Spleen (tissue), 7 donors: ENCODE data around the gene ATP6V0B.

Source experiments
- CTCF ChIP-seq, 11 experiments: fragments of 200-600 bp in 7 of 11; fragments of 450-650 bp in 4 of 11; sonication (generic) in 4 of 11; IDR thresholded peaks in 8 of 11; conservative IDR thresholded peaks in 3 of 11; 1 replicate in 7 of 11; 2 replicates in 4 of 11; pipeline versions ENCODE4 v1.4.0 to v1.8.0; 2016 to 2021; ENCODE audit warnings: antibody characterized with exemption in 11 of 11, inconsistent platforms in 4 of 11, mild to moderate bottlenecking in 1 of 11
- POLR2AphosphoS5 ChIP-seq, 3 donors: sonication (generic); formaldehyde crosslinking; IDR thresholded peaks; one replicate each; pipeline ENCODE4 v1.5.1; 2017; ENCODE audit warnings: antibody characterized with exemption in 3 of 3
- donor health status: DM: no; HTN: no; CAD: no; lungs with moderate emphysema.
- donor health status: DM: no; HTN: no; CAD: no.
- donor health status: DM: no; HTN: no; CAD: no.

- TF ChIP-seq CTCF (IDR thresholded peaks at IDR 0.05 in 8 of 11, conservative IDR thresholded peaks at IDR 0.05 in 3 of 11), result no peak
- TF ChIP-seq POLR2AphosphoS5 (IDR thresholded peaks at IDR 0.05), result no peak
Observed at GRCh38 chr1:44002165-44002564, 27.4 kb downstream of the ATP6V0B start.
